ENCODE data around the gene HSF4.

The HSF4 gene

DNA sequence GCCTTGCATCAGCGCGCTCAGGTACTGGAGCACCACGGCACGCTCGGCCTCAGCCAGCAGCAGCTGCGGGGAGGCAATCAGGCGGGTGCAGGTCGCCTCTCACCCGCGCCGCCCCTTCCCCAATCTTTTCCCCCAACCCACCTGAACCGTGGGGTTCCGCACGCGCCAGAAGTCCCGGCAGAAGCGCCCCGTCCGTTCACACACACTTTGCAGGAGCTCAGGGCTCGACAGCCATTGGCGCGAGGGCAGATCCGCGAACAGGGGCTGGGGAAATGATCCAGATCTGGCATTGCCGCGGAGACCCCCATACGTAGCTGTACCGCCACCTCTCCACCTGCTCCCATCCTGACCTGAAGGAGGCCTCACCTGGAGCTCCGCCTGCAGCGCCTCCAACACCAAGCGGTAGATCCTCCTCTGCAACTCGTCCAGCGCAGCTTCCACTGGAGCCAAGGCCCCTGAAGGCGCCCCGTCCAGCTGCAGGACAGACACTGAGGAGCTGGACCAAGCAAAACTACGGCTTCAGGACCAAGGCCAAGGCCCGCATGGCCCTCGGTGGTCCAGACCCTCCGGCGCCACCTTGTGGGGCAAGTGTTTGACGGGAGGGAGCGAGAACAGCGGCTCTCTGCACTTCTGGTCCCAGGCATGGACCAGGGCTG is 20.6 kb downstream of the HSF4 start:
- DNase-seq (ENCODE audit: low spot score), result peak; percentile 91

- no peak for DNase-seq (ENCODE audit: low spot score)
These were observed 21.1 kb downstream of the HSF4 start for GRCh38 chr16:67185651-67186134.

GRCh38 chr16:67186550-67186950 is 22.0 kb downstream of the HSF4 start:
- no peak for DNase-seq (ENCODE audit: low spot score)

GRCh38 chr16:67187175-67187890 is 22.8 kb downstream of the HSF4 start:
- no peak for DNase-seq (ENCODE audit: low spot score)

GRCh38 chr16:67188323-67188722 is 23.8 kb downstream of the HSF4 start:
- no peak for DNase-seq (ENCODE audit: low spot score)

- no peak for DNase-seq (ENCODE audit: low spot score)
These were observed 24.3 kb downstream of the HSF4 start for GRCh38 chr16:67188798-67189197.

- DNase-seq (ENCODE audit: low spot score), result no peak
These were observed 25.5 kb downstream of the HSF4 start, which contains the start of gene EXOC3L1 for GRCh38 chr16:67190041-67190440. Gene EXOC3L1 (minus strand): TSS chr16:67190136. CDS start chr16:67189676, 460 bp downstream.

DNA sequence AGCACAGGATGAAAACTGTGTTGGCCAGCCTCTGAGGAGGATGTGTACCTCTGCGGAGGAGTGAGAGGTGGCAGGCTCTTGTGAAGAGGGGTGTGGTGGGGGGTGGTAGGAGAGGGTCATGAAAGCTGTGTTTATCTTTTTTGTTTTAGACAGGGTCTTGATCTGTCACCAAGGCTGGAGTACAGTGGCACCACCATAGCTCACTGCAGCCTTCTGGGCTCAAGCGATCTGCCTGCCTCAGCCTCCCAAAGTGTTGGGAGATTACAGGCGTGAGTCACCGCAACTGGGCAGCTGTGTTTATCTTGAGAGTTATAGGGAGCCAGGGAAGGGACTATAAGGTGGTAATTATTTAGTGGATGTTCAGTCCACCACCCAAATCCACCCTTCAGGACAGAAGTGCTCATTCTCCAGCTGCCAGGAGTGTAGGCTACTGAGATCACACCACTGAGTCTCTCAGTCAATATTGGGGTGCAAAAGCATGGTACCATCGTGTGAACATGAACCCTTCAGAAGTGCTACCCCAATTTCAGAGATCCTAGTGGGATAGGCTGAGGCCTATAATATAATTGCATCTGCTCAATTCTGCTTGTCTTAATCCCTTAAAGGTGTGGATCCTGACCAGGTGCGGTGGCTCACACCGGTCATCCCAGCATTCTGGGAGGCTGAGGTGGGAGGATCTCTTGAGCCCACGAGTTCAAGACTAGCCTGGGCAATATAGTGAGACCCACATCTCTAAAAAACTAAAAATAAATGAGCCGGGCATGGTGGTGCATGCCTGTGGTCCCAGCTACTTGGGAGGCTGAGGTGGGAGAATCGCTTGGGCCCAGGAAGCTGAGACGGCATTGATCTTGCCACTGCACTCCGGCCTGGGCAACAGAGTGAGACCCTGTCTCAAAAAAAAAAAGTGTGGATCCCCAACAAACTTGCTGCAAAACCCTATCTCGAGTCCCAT is 26.2 kb downstream of the HSF4 start:
- no peak for DNase-seq (ENCODE audit: low spot score)

- DNase-seq (ENCODE audit: low spot score), result no peak
These were observed 27.0 kb downstream of the HSF4 start for GRCh38 chr16:67191411-67191994.

DNA sequence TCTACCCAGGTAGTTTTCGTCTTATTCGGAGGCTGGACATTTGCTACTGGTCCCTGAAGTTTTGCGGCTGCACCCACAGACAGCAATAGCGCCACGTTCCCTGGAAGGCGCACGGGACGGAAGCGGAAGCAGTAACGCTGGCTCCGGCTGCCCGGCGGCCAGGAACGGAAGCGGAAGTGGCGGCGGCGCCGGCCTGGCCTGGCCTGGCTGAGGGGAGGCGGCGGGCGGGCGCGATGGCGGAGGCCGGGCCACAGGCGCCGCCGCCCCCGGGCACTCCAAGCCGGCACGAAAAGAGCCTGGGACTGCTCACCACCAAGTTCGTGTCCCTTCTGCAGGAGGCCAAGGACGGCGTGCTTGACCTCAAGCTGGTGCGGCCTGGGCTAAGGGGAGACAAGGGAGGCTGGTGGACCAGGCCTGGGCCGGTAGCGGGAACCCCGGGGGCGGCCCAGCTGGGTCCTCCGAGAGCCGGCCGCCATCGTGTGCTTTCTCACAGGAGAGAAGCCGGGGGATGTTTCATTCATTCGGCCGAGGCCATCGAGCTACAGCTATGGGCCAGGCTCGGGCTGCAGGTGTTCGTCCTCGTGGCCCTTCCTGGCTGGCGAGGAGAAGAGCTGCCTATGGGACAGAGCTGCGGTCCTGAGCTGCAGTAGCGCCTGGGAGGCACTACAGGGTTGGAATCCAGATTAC is 27.6 kb downstream of the HSF4 start, which contains the start of gene E2F4:
E2F4 (plus strand) TSS at position 161 of the 687 bp plus-strand sequence; CDS start at position 234, 73 bp downstream.
- peak; percentile 94 for DNase-seq (ENCODE audit: low spot score)

DNA sequence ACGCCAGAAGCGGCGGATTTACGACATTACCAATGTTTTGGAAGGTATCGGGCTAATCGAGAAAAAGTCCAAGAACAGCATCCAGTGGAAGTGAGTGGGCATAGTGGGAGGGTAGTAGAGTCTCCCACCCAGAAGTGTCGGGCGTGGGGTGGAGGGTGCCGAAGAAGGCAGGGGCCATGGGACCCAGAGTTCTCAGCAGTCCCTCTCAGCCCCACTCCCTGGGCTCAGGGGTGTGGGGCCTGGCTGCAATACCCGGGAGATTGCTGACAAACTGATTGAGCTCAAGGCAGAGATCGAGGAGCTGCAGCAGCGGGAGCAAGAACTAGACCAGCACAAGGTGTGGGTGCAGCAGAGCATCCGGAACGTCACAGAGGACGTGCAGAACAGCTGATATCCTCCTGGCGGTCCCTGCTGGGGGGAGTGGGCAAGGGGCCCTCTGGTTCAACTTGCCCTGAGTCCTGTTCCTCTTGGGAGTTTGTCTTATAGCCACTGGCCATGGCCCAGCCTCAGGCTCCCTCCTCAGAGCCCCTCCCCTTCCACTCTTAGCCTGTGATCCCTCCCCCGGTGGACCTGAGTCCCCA is 28.3 kb downstream of the HSF4 start:
- peak; percentile 38 for DNase-seq (ENCODE audit: low spot score)

GRCh38 chr16:67193536-67193935 is 29.0 kb downstream of the HSF4 start:
- no peak for DNase-seq (ENCODE audit: low spot score)

- no peak for DNase-seq (ENCODE audit: low spot score)
These were observed 29.7 kb downstream of the HSF4 start for GRCh38 chr16:67194260-67194659.

DNA sequence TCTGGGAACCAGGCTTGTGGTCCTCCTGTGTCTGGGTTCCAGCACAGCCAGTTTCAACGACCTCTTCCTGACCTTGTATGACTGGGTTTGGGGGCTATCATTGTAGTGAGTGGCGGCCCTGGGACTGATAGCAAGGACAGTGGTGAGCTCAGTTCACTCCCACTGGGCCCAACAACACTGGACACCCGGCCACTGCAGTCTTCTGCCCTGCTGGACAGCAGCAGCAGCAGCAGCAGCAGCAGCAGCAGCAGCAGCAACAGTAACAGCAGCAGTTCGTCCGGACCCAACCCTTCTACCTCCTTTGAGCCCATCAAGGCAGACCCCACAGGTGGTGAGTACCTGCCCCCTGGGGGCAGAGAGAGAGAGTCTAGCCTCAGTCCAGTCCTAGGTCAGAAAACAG is 31.1 kb downstream of the HSF4 start:
- no peak for DNase-seq (ENCODE audit: low spot score)

- DNase-seq (ENCODE audit: low spot score), result no peak
These were observed 32.3 kb downstream of the HSF4 start for GRCh38 chr16:67196881-67197280.

- no peak for DNase-seq (ENCODE audit: low spot score)
These were observed 33.2 kb downstream of the HSF4 start for GRCh38 chr16:67197704-67198103.

- no peak for DNase-seq (ENCODE audit: low spot score)
These were observed 33.7 kb downstream of the HSF4 start for GRCh38 chr16:67198238-67198734.

- DNase-seq (ENCODE audit: low spot score), result no peak
These were observed 34.7 kb downstream of the HSF4 start, which contains the start of gene ELMO3 for GRCh38 chr16:67199011-67199807. Gene ELMO3 (plus strand): TSS chr16:67199131. CDS start chr16:67199327, 196 bp downstream.

- DNase-seq (ENCODE audit: low spot score), result no peak
These were observed 35.3 kb downstream of the HSF4 start for GRCh38 chr16:67199808-67200198.

DNA sequence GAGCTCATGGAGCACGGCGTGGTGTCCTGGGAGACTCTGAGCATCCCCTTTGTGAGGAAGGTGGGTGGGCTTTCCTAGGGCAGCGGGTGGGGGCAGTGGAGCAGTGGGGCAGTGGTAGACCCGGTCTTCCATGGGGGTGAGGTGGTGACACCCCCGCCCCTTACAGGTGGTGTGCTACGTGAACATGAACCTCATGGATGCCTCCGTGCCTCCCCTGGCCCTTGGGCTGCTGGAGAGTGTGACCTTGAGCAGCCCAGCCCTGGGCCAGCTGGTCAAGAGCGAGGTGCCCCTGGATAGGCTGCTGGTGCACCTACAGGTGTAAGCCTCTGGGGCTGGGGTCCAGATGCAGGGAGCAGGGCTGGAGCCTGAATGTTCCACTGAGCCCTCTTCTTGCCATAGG is 35.9 kb downstream of the HSF4 start:
- no peak for DNase-seq (ENCODE audit: low spot score)
